K562 (cell line): ENCODE results near the gene AKT1. TPM values are rescaled to one million over a fixed set of nuclear protein-coding genes. Genes with fewer than 3 reads are reported as not detected.

ENCODE experiments used
- ATAC-seq: fragments of 200-7000 bp; cut with Tn5 transposase; 3 replicates; pipeline ENCODE4 v1.9.1; 2020; ENCODE audit warnings: moderate library complexity
- BruUV-seq: library from RNA; stranded (reverse); fragments of 400-500 nt; replicated peaks from 2 replicates; lab custom pipeline; 2021; lab: Mats Ljungman, UMichigan
- CTCF ChIA-PET: fragments of 300-600 bp; formaldehyde crosslinking; extraction: SDS; loops from one replicate; lab custom pipeline; 2021; ENCODE audit warnings: low intra/inter-chr PET ratio; lab: Yijun Ruan, JAX
- POLR2A ChIA-PET: fragments of 300-600, 350-650 bp; sonication (Branson Sonifier 250); formaldehyde crosslinking; extraction: SDS; loops from one replicate; lab custom pipeline; 2021; ENCODE audit warnings: antibody characterized with exemption, inconsistent platforms; lab: Yijun Ruan, JAX
- DNase-seq, 4 experiments: peaks; one replicate each; pipeline versions ENCODE4 v3.0.0 to v3.0.0-alpha.2; 2011 to 2018; ENCODE audit warnings: low spot score in 3 of 4, mixed read lengths in 3 of 4; ENCODE audit errors: extremely low read depth in 1 of 4
- FAIRE-seq: peaks from 2 replicates; lab custom pipeline; 2011; peaks lifted over from hg19 to GRCh38; lab: Jason Lieb, UNC
- H2AFZ ChIP-seq: 2 replicates; pipeline ENCODE4 v1.6.0; 2011; ENCODE audit warnings: low read depth, low read length, control low read depth, inconsistent platforms
- H3K27ac ChIP-seq: fragments of 200-600 bp; 3 replicates; pipeline ENCODE4 v1.8.0; 2011; ENCODE audit warnings: low read depth, mild to moderate bottlenecking, control low read depth, inconsistent platforms, low read length, moderate library complexity, mixed read lengths; ENCODE audit errors: extremely low read depth
- H3K27me3 ChIP-seq, 2 experiments: fragments of 300-600 bp in 1 of 2; 2 replicates in 1 of 2; 3 replicates in 1 of 2; pipeline versions ENCODE4 v1.6.0 to v1.8.0; 2011; ENCODE audit warnings: inconsistent platforms in 2 of 2, low read length in 2 of 2, mild to moderate bottlenecking in 1 of 2, mixed read lengths in 1 of 2, moderate library complexity in 1 of 2; ENCODE audit not compliant: control insufficient read depth in 2 of 2, insufficient read depth in 2 of 2
- H3K36me3 ChIP-seq: fragments of 300-600 bp; 3 replicates; pipeline ENCODE4 v1.8.0; 2011; ENCODE audit warnings: mild to moderate bottlenecking, low read length, inconsistent platforms; ENCODE audit not compliant: control insufficient read depth, insufficient read depth
- H3K4me1 ChIP-seq, 2 experiments: fragments of 200-600 bp in 1 of 2; replicated peaks in 1 of 2; 2 replicates in 1 of 2; 3 replicates in 1 of 2; pipeline versions ENCODE4 v1.5.1 to v1.8.0; 2011; ENCODE audit warnings: inconsistent platforms in 2 of 2, low read length in 2 of 2, mild to moderate bottlenecking in 1 of 2, mixed read lengths in 1 of 2, moderate library complexity in 1 of 2; ENCODE audit not compliant: control insufficient read depth in 2 of 2, insufficient read depth in 2 of 2
- H3K4me2 ChIP-seq: 2 replicates; pipeline ENCODE4 v1.6.1; 2011; ENCODE audit warnings: low read length, control low read depth, inconsistent platforms, mixed read lengths; ENCODE audit not compliant: insufficient read depth
- H3K4me3 ChIP-seq: fragments of 200-600 bp; sonication (generic), shearing (Covaris generic); 2 replicates; pipeline ENCODE4 v1.5.1; 2016; ENCODE audit warnings: control low read depth, inconsistent platforms
- H3K79me2 ChIP-seq: fragments of 200-600 bp; 3 replicates; pipeline ENCODE4 v1.8.0; 2011; ENCODE audit warnings: low read length, inconsistent platforms; ENCODE audit not compliant: control insufficient read depth, insufficient read depth
- H3K9ac ChIP-seq, 2 experiments: 2 replicates each; pipeline versions ENCODE4 v1.6.0 to v1.6.1; 2011; ENCODE audit warnings: low read depth in 2 of 2, low read length in 2 of 2, control low read depth in 1 of 2, inconsistent platforms in 1 of 2, mild to moderate bottlenecking in 1 of 2, mixed read lengths in 1 of 2; ENCODE audit not compliant: insufficient read depth in 1 of 2
- H3K9me1 ChIP-seq: one replicate; pipeline ENCODE4 v1.6.0; 2011; ENCODE audit warnings: inconsistent platforms, mild to moderate bottlenecking, low read length, moderate library complexity; ENCODE audit not compliant: control insufficient read depth, insufficient read depth
- H3K9me3 ChIP-seq: replicated peaks from 2 replicates; pipeline ENCODE4 v1.5.1; 2011; ENCODE audit warnings: low read depth, low read length, inconsistent platforms; ENCODE audit not compliant: control insufficient read depth, insufficient read depth
- H4K20me1 ChIP-seq: replicated peaks from 2 replicates; pipeline ENCODE4 v1.6.1; 2011; ENCODE audit warnings: low read length, inconsistent platforms, mixed read lengths; ENCODE audit not compliant: control insufficient read depth, insufficient read depth
- BRD9 ChIP-seq: fragments of 450-650 bp; IDR thresholded peaks from 2 replicates; pipeline ENCODE4 v1.6.1; 2018; ENCODE audit warnings: low read depth; ENCODE audit not compliant: partially characterized antibody
- HDAC6 ChIP-seq: IDR thresholded peaks from 2 replicates; pipeline ENCODE4 v1.6.1; 2012; ENCODE audit warnings: low read depth, mild to moderate bottlenecking, control low read depth, inconsistent platforms, low read length, moderate library complexity
- HSF4 ChIP-seq: fragments of 250-450 bp; sonication (Bioruptor Pico); IDR thresholded peaks from 2 replicates; pipeline ENCODE4 v2.1.2; 2022; ENCODE audit warnings: mild to moderate bottlenecking, moderate library complexity, borderline replicate concordance
- KLF13 ChIP-seq: fragments of 450-650 bp; IDR thresholded peaks from 2 replicates; pipeline ENCODE4 v1.6.1; 2016; ENCODE audit warnings: missing genetic modification characterization, low read depth, mild to moderate bottlenecking, missing compliant biosample characterization, moderate library complexity, borderline replicate concordance
- NFRKB ChIP-seq: fragments of 450-650 bp; IDR thresholded peaks from 2 replicates; pipeline ENCODE4 v1.6.1; 2016; ENCODE audit warnings: low read depth
- POLR2H ChIP-seq: IDR thresholded peaks from 2 replicates; pipeline ENCODE4 v1.6.1; 2016; ENCODE audit warnings: missing genetic modification characterization, low read depth, mild to moderate bottlenecking, control low read depth, missing compliant biosample characterization, moderate library complexity
- RAD21 ChIP-seq, 2 experiments: fragments of 250-450 bp in 1 of 2; fragments of 450-650 bp in 1 of 2; sonication (Bioruptor Pico) in 1 of 2; formaldehyde crosslinking in 1 of 2; IDR thresholded peaks in 1 of 2; conservative IDR thresholded peaks in 1 of 2; 2 replicates each; pipeline versions ENCODE4 v1.4.0 to v1.8.0; 2020 to 2022; ENCODE audit warnings: mild to moderate bottlenecking in 2 of 2, moderate library complexity in 1 of 2
- RBM14 ChIP-seq: fragments of 200-400 bp; formaldehyde crosslinking; IDR thresholded peaks from 2 replicates; pipeline ENCODE4 v1.6.1; 2018; ENCODE audit warnings: low read depth, mild to moderate bottlenecking, low read length, moderate library complexity, borderline replicate concordance; ENCODE audit not compliant: insufficient read depth
- RHOXF2B ChIP-seq: fragments of 250-450 bp; sonication (Bioruptor Pico); conservative IDR thresholded peaks from 2 replicates; pipeline ENCODE4 v1.5.1; 2021
- SIRT6 ChIP-seq: IDR thresholded peaks from one replicate; pipeline ENCODE4 v1.6.1; 2012; ENCODE audit warnings: low read depth, mild to moderate bottlenecking, control low read depth, inconsistent platforms, low read length, moderate library complexity
- SLC30A9 ChIP-seq: fragments of 250-450 bp; sonication (Bioruptor Pico); IDR thresholded peaks from 2 replicates; pipeline ENCODE4 v1.8.0; 2022; ENCODE audit warnings: mild to moderate bottlenecking, moderate library complexity
- TEAD4 ChIP-seq, 2 experiments: sonication (generic) in 1 of 2; formaldehyde crosslinking in 1 of 2; IDR thresholded peaks; 2 replicates each; pipeline versions ENCODE4 v1.6.1 to v1.8.0; 2012 to 2022; ENCODE audit warnings: borderline replicate concordance in 1 of 2, inconsistent platforms in 1 of 2, low read length in 1 of 2, mild to moderate bottlenecking in 1 of 2, missing genetic modification reagents in 1 of 2
- ZNF124 ChIP-seq: sonication (generic); formaldehyde crosslinking; IDR thresholded peaks from 2 replicates; pipeline ENCODE4 v1.8.1; 2022; ENCODE audit warnings: missing genetic modification reagents
- ZNF197 ChIP-seq: fragments of 200-800 bp; sonication (Bioruptor generic); IDR thresholded peaks from 2 replicates; pipeline ENCODE4 v1.6.1; 2016; ENCODE audit warnings: low read depth, missing genetic modification characterization, missing compliant biosample characterization
- ZNF274 ChIP-seq: IDR thresholded peaks from 2 replicates; pipeline ENCODE4 v1.6.1; 2011; ENCODE audit warnings: low read depth, mild to moderate bottlenecking, low read length, moderate library complexity, borderline replicate concordance
- WGBS: fragments of 100-300 bp; shearing (Covaris generic); methylation state at CpG from one replicate; pipeline ENCODE4 v1.1.6; 2016; ENCODE audit warnings: low coverage, mixed read lengths; ENCODE audit not compliant: insufficient coverage; ENCODE audit errors: missing lambda C conversion rate; 5-methylcytosine and 5-hydroxymethylcytosine counted together
- in situ Hi-C: fragments of 300-500 bp; cut with MboI; formaldehyde crosslinking; loops from 4 replicates; pipeline ENCODE4 v1.15.0; 2018; ENCODE audit warnings: inconsistent platforms, mixed read lengths
- intact Hi-C: fragments of 100-400 bp; cut with micrococcal nuclease; formaldehyde crosslinking; loops from 2 replicates; pipeline ENCODE4 v1.14.2; 2022
- polyA plus RNA-seq, 8 experiments: library from polyadenylated mRNA; depleted of rRNA in 4 of 8; stranded (reverse) in 5 of 8; unstranded in 3 of 8; fragments of >200 nt; fragmentation: Nextera tagmentation in 2 of 8; fragmentation: Illumina TruSeq in 1 of 8; extraction: Ambion mirVana in 2 of 8; extraction: Trizol in 1 of 8; gene quantifications; 2 replicates each; pipeline versions ENCODE4 v1.2.1 to v1.2.3, GENCODE V29; 2011 to 2014; ENCODE audit warnings: inconsistent platforms in 1 of 8, missing spikeins in 1 of 8
- total RNA-seq, 7 experiments: library from RNA; depleted of rRNA in 6 of 7; stranded (reverse); fragments of >200 nt in 6 of 7; fragmentation: Illumina TruSeq in 2 of 7; extraction: Trizol in 2 of 7; gene quantifications; 2 replicates each; pipeline versions ENCODE4 v1.2.1 to v1.2.3, GENCODE V29; 2011 to 2021; ENCODE audit warnings: low replicate concordance in 1 of 7
- TF ChIP-seq, protein P1 (sequence below): fragments of 450-650 bp; conservative IDR thresholded peaks from 2 replicates; pipeline ENCODE4 v1.6.1; 2016; ENCODE audit warnings: missing genetic modification characterization, low read depth, mild to moderate bottlenecking, missing compliant biosample characterization, moderate library complexity
- TF ChIP-seq, protein P2 (sequence below): fragments of 200-800 bp; sonication (Bioruptor generic); IDR thresholded peaks from 2 replicates; pipeline ENCODE4 v1.6.1; 2017; ENCODE audit warnings: missing genetic modification characterization, missing compliant biosample characterization

Gene AKT1
- total and polyA plus RNA-seq, 9 of the 15 experiments (the other 6 are each of a cell fraction or from before 2014, with no cell fraction given): 0.49 to 132 (median 75.1) TPM

DNA sequence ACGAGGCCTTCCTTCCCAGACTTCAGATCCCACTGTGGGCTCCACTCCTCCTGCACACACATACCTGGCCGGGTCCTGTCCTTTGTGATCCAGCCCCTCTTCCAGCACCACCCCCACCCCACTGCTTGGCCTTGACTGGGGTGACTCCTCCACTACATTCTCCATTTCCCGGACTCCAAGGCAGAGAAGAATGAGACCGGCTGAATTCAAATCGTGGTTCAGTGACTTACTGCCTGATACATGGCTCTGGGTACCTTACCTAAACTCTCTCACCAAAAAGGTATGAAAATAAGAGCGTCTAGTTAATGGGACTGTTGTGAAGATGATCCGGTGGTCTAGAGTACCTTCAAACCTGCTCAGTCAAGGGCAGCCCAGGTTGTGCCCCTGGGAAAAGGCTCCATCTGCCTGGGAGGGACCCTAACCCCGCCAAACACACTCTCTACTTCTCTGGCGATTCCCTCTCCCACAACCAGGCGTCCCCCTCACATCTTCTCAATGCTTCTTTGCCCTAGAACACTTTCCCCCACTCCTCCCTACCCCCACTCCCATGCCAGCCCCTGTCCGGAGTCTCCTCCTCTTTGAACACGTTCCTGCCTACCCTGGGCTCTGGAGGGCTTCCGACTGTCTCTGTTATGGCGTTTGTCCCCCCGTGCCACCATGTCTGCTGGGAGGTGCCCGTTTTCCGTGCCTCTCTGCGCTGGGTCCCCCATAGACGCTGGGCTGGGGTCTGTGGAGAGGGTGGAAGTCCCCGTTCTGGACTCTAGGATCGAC lies 3.9 kb upstream of the AKT1 start:
- peaks cover 6% of the 10 kb centered on the region; the same call in 1 of the 3 replicates for H3K36me3 ChIP-seq
- ATAC-seq: peak; percentile 5
- H3K27ac ChIP-seq: peak overlapping the region; percentile 84
- no peaks in the 10 kb centered on the region for H4K20me1 ChIP-seq
- H3K9ac ChIP-seq: peak overlapping the region; percentile 80 to 93
- no TSS peak for BruUV-seq
- H2AFZ ChIP-seq: peak overlapping the region; percentile 86
- no peaks in the 10 kb centered on the region for H3K9me1 ChIP-seq
- in situ Hi-C loops: no loop called here
- POLR2A ChIA-PET: interaction anchor here (0.7 kb wide), 1 partner anchor 33 kb away, joined by 3 read pairs; no protein-coding TSS in a partner anchor
- peak; percentile 82 for FAIRE-seq
- CTCF ChIA-PET: interaction anchor here (1.0 kb wide), 1 partner anchor 27 kb away, joined by 3 read pairs; no protein-coding TSS in a partner anchor
- no peaks in the 10 kb centered on the region for H3K9me3 ChIP-seq
- 17% methylated on average over 17 of the region's 21 CpGs for WGBS
- H3K79me2 ChIP-seq: peaks cover 30% of the 10 kb centered on the region
- DNase-seq: peak in 2 of 4 experiments; percentile 38 to 55
- H3K4me2 ChIP-seq: peak overlapping the region; percentile 84
- peaks cover 53 to 92% of the 10 kb centered on the region in 2 experiments for H3K4me1 ChIP-seq
- no peaks in the 10 kb centered on the region for H3K27me3 ChIP-seq
- intact Hi-C loops: loop anchor here (2.0 kb wide), 1 partner anchor 31 kb away; no protein-coding TSS in a partner anchor
- H3K4me3 ChIP-seq: peak overlapping the region; percentile 49
- no peak for TF ChIP-seq ZNF197 (CRISPR knock-in tag)
- TF ChIP-seq RAD21 (CRISPR knock-in tag; conservative IDR thresholded peaks at IDR 0.05 in 1 of 2, IDR thresholded peaks at IDR 0.05 in 1 of 2): no peak; a peak in 1 of 4 replicates
- no peak for TF ChIP-seq RBM14
- no peak for TF ChIP-seq ZNF274
- no peak for TF ChIP-seq POLR2H
- TF ChIP-seq KLF13 (tag): no peak
- TF ChIP-seq ZNF124 (CRISPR knock-in tag): no peak
- TF ChIP-seq SIRT6: no peak
- TF ChIP-seq RHOXF2B: no peak
- TF ChIP-seq HSF4 (CRISPR knock-in tag): no peak
- TF ChIP-seq HDAC6: no peak
- no peak for TF ChIP-seq TEAD4 (IDR thresholded peaks at IDR 0.05; ENCODE audit: low read length)
- no peak for TF ChIP-seq TEAD4 (CRISPR knock-in tag; IDR thresholded peaks at IDR 0.05; ENCODE audit: borderline replicate concordance)
- peak; percentile 45 for TF ChIP-seq BRD9
- TF ChIP-seq NFRKB: 0 out of 2 replicates have a peak, but pooled peaks have one; percentile 33
- TF ChIP-seq, protein P1, sequence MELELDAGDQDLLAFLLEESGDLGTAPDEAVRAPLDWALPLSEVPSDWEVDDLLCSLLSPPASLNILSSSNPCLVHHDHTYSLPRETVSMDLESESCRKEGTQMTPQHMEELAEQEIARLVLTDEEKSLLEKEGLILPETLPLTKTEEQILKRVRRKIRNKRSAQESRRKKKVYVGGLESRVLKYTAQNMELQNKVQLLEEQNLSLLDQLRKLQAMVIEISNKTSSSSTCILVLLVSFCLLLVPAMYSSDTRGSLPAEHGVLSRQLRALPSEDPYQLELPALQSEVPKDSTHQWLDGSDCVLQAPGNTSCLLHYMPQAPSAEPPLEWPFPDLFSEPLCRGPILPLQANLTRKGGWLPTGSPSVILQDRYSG (tag): no peak
- TF ChIP-seq SLC30A9: no peak
- TF ChIP-seq, protein P2, sequence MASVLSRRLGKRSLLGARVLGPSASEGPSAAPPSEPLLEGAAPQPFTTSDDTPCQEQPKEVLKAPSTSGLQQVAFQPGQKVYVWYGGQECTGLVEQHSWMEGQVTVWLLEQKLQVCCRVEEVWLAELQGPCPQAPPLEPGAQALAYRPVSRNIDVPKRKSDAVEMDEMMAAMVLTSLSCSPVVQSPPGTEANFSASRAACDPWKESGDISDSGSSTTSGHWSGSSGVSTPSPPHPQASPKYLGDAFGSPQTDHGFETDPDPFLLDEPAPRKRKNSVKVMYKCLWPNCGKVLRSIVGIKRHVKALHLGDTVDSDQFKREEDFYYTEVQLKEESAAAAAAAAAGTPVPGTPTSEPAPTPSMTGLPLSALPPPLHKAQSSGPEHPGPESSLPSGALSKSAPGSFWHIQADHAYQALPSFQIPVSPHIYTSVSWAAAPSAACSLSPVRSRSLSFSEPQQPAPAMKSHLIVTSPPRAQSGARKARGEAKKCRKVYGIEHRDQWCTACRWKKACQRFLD (CRISPR knock-in tag): no peak
